ENCODE results near the gene HDAC5.
"Not testable (repeated sequence)": the region's sequence is repeated elsewhere in the genome, so short reads cannot be mapped to it uniquely, and the experiment has no call there.

GRCh38 chr17:44046893-44047292, 76.5 kb downstream of the HDAC5 start:
- TF ChIP-seq EZH2 (IDR thresholded peaks at IDR 0.05); POLR2AphosphoS5 (IDR thresholded peaks at IDR 0.05; ENCODE audit: borderline replicate concordance, low read depth, low read length): not testable (repeated sequence)
